ENCODE results near the gene PLET1. TPM values are rescaled to one million over a fixed set of nuclear protein-coding genes. Genes with fewer than 3 reads are reported as not detected.

Gene PLET1
- total and polyA plus RNA-seq, 2 donors (not counting 3 experiments of a cell fraction or from before 2014, with no cell fraction given), result not detected

GRCh38 chr11:112274007-112274783 lies 13.5 kb upstream of the PLET1 start:
- ChIA-PET POLR2A (no interaction called here), CTCF (interaction anchor here (15.2 kb wide), 1 partner anchor 56 kb away, joined by 540 read pairs; no protein-coding TSS in a partner anchor)
- Histone ChIP-seq H3K9ac (replicated peaks; ENCODE audit: extremely low read depth, insufficient read depth, low read length) (no peak overlapping the region), H4K20me1 (replicated peaks; ENCODE audit: control insufficient read depth, extremely low read depth, insufficient read depth, low read length) (no peaks in the 10 kb centered on the region), H3K4me2 (ENCODE audit: insufficient read depth, low read length) (no peak overlapping the region), H3K4me3 (replicated peaks in 1 of 3; ENCODE audit: insufficient read depth in 1 of 3, low read depth in 1 of 3, low read length in 3 of 3) (no peak overlapping the region), H3K27me3 (ENCODE audit: control insufficient read depth in 2 of 2, insufficient read depth in 2 of 2, low read length in 2 of 2) (peaks cover 4 to 9% of the 10 kb centered on the region in 2 experiments), H3K9me1 (replicated peaks; ENCODE audit: control insufficient read depth, extremely low read depth, insufficient read depth, low read length) (no peaks in the 10 kb centered on the region), H2AFZ (ENCODE audit: low read depth, low read length) (no peak overlapping the region), H3K36me3 (ENCODE audit: control insufficient read depth in 2 of 2, extremely low read depth in 1 of 2, insufficient read depth in 2 of 2, low read length in 2 of 2) (no peaks in the 10 kb centered on the region), H3K27ac (ENCODE audit: insufficient read depth, low read depth, low read length) (no peak overlapping the region), H3K79me2 (ENCODE audit: control insufficient read depth, insufficient read depth, low read length) (no peaks in the 10 kb centered on the region), H3K9me3 (replicated peaks; ENCODE audit: control insufficient read depth, insufficient read depth, low read length) (no peaks in the 10 kb centered on the region), H3K4me1 (ENCODE audit: control insufficient read depth, extremely low read depth, insufficient read depth, low read length) (no peaks in the 10 kb centered on the region)
- no peak for TF ChIP-seq JUN (IDR thresholded peaks at IDR 0.05; ENCODE audit: borderline replicate concordance, insufficient read depth, insufficient read length, low read depth)
- TF ChIP-seq FOS (IDR thresholded peaks at IDR 0.05; ENCODE audit: borderline replicate concordance, insufficient read depth, low read length), result no peak
- TF ChIP-seq EZH2 (IDR thresholded peaks at IDR 0.05; ENCODE audit: borderline replicate concordance, low read depth, low read length, severe bottlenecking), result no peak
- TF ChIP-seq POLR2AphosphoS5 (IDR thresholded peaks at IDR 0.05; ENCODE audit: insufficient read depth, low read depth, low read length), result no peak
- no peak for TF ChIP-seq MYC (IDR thresholded peaks at IDR 0.05; ENCODE audit: low read depth, low read length)
- TF ChIP-seq POLR2A (IDR thresholded peaks at IDR 0.05; ENCODE audit: low read depth, low read length), result no peak
- TF ChIP-seq GATA2 (IDR thresholded peaks at IDR 0.05; ENCODE audit: insufficient read depth, insufficient read length, low read depth, low read length), result no peak
- TF ChIP-seq CTCF (IDR thresholded peaks at IDR 0.05; ENCODE audit: extremely low read depth in 1 of 2, insufficient read depth in 1 of 2, low read depth in 1 of 2, low read length in 2 of 2), result no peak
- no peak for TF ChIP-seq MAX (IDR thresholded peaks at IDR 0.05; ENCODE audit: insufficient read depth, insufficient read length)
- BruUV-seq (replicated peaks), result no TSS peak
- DNase-seq (ENCODE audit: low read depth, low spot score), result no peak
- FAIRE-seq, result no peak
- dilution Hi-C loops (cut with MboI; ENCODE audit: extremely low pct_ligation_motif_present, low sequenced_read_pairs) (no loop called here), intact Hi-C loops (cut with micrococcal nuclease) (no loop called here)

Measured in endothelial cell of umbilical vein (primary cell).